ENCODE data around the gene CACNG8.

Gene CACNG8

DNA sequence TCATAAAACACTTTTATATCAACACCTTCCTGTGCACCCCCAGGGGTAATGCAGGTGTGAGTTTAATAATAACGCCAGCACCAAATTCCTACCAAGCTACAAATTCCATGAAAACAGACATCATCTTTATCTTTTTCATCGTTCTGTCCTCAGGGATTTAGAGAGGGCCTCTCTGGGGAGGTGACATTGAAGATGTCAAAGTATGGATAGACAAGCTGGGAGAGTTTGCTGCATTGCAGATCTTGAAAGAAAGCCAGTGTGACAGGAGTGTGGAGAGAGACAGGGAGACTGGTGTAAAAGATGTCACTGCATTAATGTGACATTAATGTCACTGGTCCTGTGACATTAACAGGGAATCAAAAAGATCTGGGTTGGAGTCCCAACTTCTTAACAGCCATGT is 38.8 kb downstream of the CACNG8 start:
- DNase-seq: no peak
- H3K27me3 ChIP-seq (ENCODE audit: control insufficient read depth in 1 of 2, insufficient read depth in 1 of 2, low read length in 2 of 2): peaks cover 0 to 54% of the 10 kb centered on the region in 2 experiments
- H2BK15ac ChIP-seq (ENCODE audit: low read depth, poor library complexity, severe bottlenecking): no peak overlapping the region
- H3K4me3 ChIP-seq (ENCODE audit: insufficient read depth in 1 of 2, low read depth in 1 of 2, low read length in 2 of 2): no peak overlapping the region
- no peaks in the 10 kb centered on the region for H3K4me1 ChIP-seq (ENCODE audit: control insufficient read depth, insufficient read depth, low read depth, low read length)
- H3K23ac ChIP-seq (ENCODE audit: low read length in 2 of 2): no peak overlapping the region
- no peak overlapping the region for H3K4me2 ChIP-seq (ENCODE audit: low read length, poor library complexity, severe bottlenecking)
- H3K36me3 ChIP-seq (ENCODE audit: control insufficient read depth in 1 of 2, insufficient read depth in 2 of 2, low read depth in 1 of 2, low read length in 2 of 2): no peaks in the 10 kb centered on the region
- H3K9me3 ChIP-seq (ENCODE audit: control insufficient read depth, low read length): no peaks in the 10 kb centered on the region
- no peak overlapping the region for H3K18ac ChIP-seq (ENCODE audit: low read depth in 1 of 2, low read length in 2 of 2)
- H3K27ac ChIP-seq (ENCODE audit: low read length, poor library complexity, severe bottlenecking): no peak overlapping the region
- no peak overlapping the region for H2AK5ac ChIP-seq (ENCODE audit: low read length, severe bottlenecking)
- H2BK12ac ChIP-seq (ENCODE audit: low read length in 2 of 2): no peak overlapping the region
- no peak overlapping the region for H2BK5ac ChIP-seq (ENCODE audit: low read depth, low read length, poor library complexity, severe bottlenecking)
- no peak overlapping the region for H4K8ac ChIP-seq (ENCODE audit: low read length)
- H2AFZ ChIP-seq (ENCODE audit: low read depth, low read length): no peak overlapping the region
- 90% methylated on average over 2 of the region's 2 CpGs for WGBS
- no peak overlapping the region for H4K91ac ChIP-seq (ENCODE audit: low read length)
- no peaks in the 10 kb centered on the region for H3K79me1 ChIP-seq (replicated peaks; ENCODE audit: low read length, poor library complexity, severe bottlenecking)
- no peak overlapping the region for H2BK120ac ChIP-seq (ENCODE audit: low read depth, low read length)
- H3K14ac ChIP-seq (ENCODE audit: low read length in 2 of 2): no peak overlapping the region
- no peak overlapping the region for H3K4ac ChIP-seq (ENCODE audit: low read depth in 1 of 2, low read length in 2 of 2)
- no peak overlapping the region for H3K9ac ChIP-seq (ENCODE audit: low read length)

DNA sequence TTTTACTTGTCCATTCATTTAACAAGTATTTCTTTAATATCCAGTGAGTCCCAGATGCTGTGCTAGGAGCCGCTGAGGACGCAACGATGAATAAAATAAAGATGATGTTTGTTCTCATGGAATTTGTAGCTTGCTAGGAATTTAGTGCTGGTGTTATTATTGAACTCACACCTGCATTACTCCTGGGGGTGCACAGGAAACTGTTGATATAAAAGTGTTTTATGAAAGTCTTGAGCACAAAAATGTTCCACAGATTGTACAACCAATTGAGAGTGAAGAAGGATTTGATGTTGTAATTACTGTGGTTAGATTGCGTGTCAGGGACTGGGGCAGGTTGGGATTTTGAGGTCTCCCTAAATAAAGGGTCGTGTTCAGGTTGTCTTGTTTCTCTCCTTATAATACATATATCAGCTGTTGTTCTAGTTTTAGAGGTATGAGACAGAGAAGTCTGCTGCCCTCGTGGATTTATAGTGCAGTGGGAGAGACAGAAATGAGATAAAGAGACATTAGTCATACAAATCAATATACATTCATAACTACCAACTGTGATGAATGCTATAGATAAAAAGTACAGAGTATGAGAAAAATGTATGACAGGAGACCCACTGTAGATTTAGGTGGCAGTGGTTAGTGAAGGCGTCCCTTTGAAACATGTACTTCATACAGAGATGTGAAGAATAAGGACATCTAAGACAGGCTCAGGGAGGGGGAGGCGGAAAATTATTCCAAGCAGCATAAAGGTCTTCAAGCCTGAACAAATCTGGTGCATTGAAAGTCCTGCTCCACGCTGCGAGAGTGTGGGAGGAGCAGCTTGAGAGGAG is 40.0 kb downstream of the CACNG8 start:
- Histone ChIP-seq H3K4ac (ENCODE audit: low read depth in 1 of 2, low read length in 2 of 2) (no peak overlapping the region), H4K91ac (ENCODE audit: low read length) (no peak overlapping the region), H2BK12ac (ENCODE audit: low read length in 2 of 2) (no peak overlapping the region), H3K4me3 (ENCODE audit: insufficient read depth in 1 of 2, low read depth in 1 of 2, low read length in 2 of 2) (no peak overlapping the region), H3K27me3 (ENCODE audit: control insufficient read depth in 1 of 2, insufficient read depth in 1 of 2, low read length in 2 of 2) (peaks cover 0 to 47% of the 10 kb centered on the region in 2 experiments), H2BK15ac (ENCODE audit: low read depth, poor library complexity, severe bottlenecking) (no peak overlapping the region), H4K8ac (ENCODE audit: low read length) (no peak overlapping the region), H3K79me1 (replicated peaks; ENCODE audit: low read length, poor library complexity, severe bottlenecking) (no peaks in the 10 kb centered on the region), H2BK120ac (ENCODE audit: low read depth, low read length) (no peak overlapping the region), H3K9me3 (ENCODE audit: control insufficient read depth, low read length) (no peaks in the 10 kb centered on the region), H3K14ac (ENCODE audit: low read length in 2 of 2) (no peak overlapping the region), H2AFZ (ENCODE audit: low read depth, low read length) (no peak overlapping the region), H3K18ac (ENCODE audit: low read depth in 1 of 2, low read length in 2 of 2) (no peak overlapping the region), H2AK5ac (ENCODE audit: low read length, severe bottlenecking) (no peak overlapping the region), H3K27ac (ENCODE audit: low read length, poor library complexity, severe bottlenecking) (no peak overlapping the region), H3K9ac (ENCODE audit: low read length) (no peak overlapping the region), H3K4me1 (ENCODE audit: control insufficient read depth, insufficient read depth, low read depth, low read length) (no peaks in the 10 kb centered on the region), H3K4me2 (ENCODE audit: low read length, poor library complexity, severe bottlenecking) (no peak overlapping the region), H3K36me3 (ENCODE audit: control insufficient read depth in 1 of 2, insufficient read depth in 2 of 2, low read depth in 1 of 2, low read length in 2 of 2) (no peaks in the 10 kb centered on the region), H2BK5ac (ENCODE audit: low read depth, low read length, poor library complexity, severe bottlenecking) (no peak overlapping the region), H3K23ac (ENCODE audit: low read length in 2 of 2) (no peak overlapping the region)
- DNase-seq: no peak
- 93% methylated on average over 5 of the region's 10 CpGs for WGBS

DNA sequence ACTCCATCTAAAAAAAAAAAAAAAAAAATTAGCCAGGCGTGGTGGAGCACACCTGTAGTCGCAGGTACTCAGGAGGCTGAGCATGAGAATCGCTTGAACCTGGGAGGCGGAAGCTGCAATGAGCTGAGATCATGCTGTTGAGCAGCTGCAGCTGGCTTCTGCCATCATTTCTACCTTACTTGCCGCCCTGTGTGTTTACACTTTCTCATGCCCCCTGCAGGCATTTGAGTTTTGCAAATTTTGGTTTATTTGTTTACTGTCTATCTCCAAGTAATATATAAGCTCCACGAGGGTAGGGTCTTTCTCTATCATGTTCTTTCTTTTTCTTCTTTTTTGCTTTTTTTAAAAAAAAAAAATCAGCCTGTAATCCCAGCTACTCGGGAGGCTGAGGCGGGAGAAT is 46.7 kb downstream of the CACNG8 start:
- Histone ChIP-seq H2AFZ (ENCODE audit: low read depth, low read length) (no peak overlapping the region), H2BK12ac (ENCODE audit: low read length in 2 of 2) (no peak overlapping the region), H4K91ac (ENCODE audit: low read length) (no peak overlapping the region), H3K4ac (ENCODE audit: low read depth in 1 of 2, low read length in 2 of 2) (no peak overlapping the region), H3K14ac (ENCODE audit: low read length in 2 of 2) (no peak overlapping the region), H3K4me3 (ENCODE audit: insufficient read depth in 1 of 2, low read depth in 1 of 2, low read length in 2 of 2) (no peak overlapping the region), H3K27me3 (ENCODE audit: control insufficient read depth in 1 of 2, insufficient read depth in 1 of 2, low read length in 2 of 2) (peaks cover 0 to 4% of the 10 kb centered on the region in 2 experiments), H3K9ac (ENCODE audit: low read length) (no peak overlapping the region), H3K18ac (ENCODE audit: low read depth in 1 of 2, low read length in 2 of 2) (no peak overlapping the region), H2BK15ac (ENCODE audit: low read depth, poor library complexity, severe bottlenecking) (no peak overlapping the region), H2BK120ac (ENCODE audit: low read depth, low read length) (no peak overlapping the region), H3K4me2 (ENCODE audit: low read length, poor library complexity, severe bottlenecking) (no peak overlapping the region), H2AK5ac (ENCODE audit: low read length, severe bottlenecking) (no peak overlapping the region), H3K9me3 (ENCODE audit: control insufficient read depth, low read length) (no peaks in the 10 kb centered on the region), H3K27ac (ENCODE audit: low read length, poor library complexity, severe bottlenecking) (no peak overlapping the region), H2BK5ac (ENCODE audit: low read depth, low read length, poor library complexity, severe bottlenecking) (no peak overlapping the region), H3K4me1 (ENCODE audit: control insufficient read depth, insufficient read depth, low read depth, low read length) (no peaks in the 10 kb centered on the region), H3K23ac (ENCODE audit: low read length in 2 of 2) (no peak overlapping the region), H3K36me3 (ENCODE audit: control insufficient read depth in 1 of 2, insufficient read depth in 2 of 2, low read depth in 1 of 2, low read length in 2 of 2) (no peaks in the 10 kb centered on the region), H4K8ac (ENCODE audit: low read length) (no peak overlapping the region), H3K79me1 (replicated peaks; ENCODE audit: low read length, poor library complexity, severe bottlenecking) (no peaks in the 10 kb centered on the region)
- no peak for DNase-seq
- WGBS: 85% methylated on average over 7 of the region's 8 CpGs

DNA sequence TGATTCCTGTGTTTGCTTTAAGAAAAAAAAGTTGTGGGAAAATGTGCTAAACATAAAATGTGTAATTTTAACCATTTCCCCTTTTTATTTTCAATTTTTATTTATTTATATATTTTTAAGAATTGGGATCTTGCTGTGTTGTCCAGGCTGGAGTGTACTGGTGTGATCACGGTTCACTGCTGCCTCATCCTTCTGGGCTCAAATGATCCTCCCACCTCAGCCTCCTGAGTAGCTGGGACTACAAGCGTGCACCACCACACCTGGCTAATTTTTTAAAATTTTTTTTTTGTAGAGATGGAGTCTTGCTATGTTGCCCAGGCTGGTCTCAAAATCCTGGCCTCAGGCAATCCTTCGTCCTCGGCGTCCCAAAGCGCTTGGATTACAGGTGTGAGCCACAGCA is 47.7 kb downstream of the CACNG8 start:
- H3K23ac ChIP-seq (ENCODE audit: low read length in 2 of 2): no peak overlapping the region
- no peak overlapping the region for H3K14ac ChIP-seq (ENCODE audit: low read length in 2 of 2)
- no peak overlapping the region for H2BK15ac ChIP-seq (ENCODE audit: low read depth, poor library complexity, severe bottlenecking)
- no peak overlapping the region for H3K4me2 ChIP-seq (ENCODE audit: low read length, poor library complexity, severe bottlenecking)
- H2AK5ac ChIP-seq (ENCODE audit: low read length, severe bottlenecking): no peak overlapping the region
- no peaks in the 10 kb centered on the region for H3K4me1 ChIP-seq (ENCODE audit: control insufficient read depth, insufficient read depth, low read depth, low read length)
- H3K36me3 ChIP-seq (ENCODE audit: control insufficient read depth in 1 of 2, insufficient read depth in 2 of 2, low read depth in 1 of 2, low read length in 2 of 2): no peaks in the 10 kb centered on the region
- no peak overlapping the region for H3K18ac ChIP-seq (ENCODE audit: low read depth in 1 of 2, low read length in 2 of 2)
- H2BK120ac ChIP-seq (ENCODE audit: low read depth, low read length): no peak overlapping the region
- H4K8ac ChIP-seq (ENCODE audit: low read length): no peak overlapping the region
- WGBS: 95% methylated on average over 6 of the region's 6 CpGs
- no peak overlapping the region for H3K9ac ChIP-seq (ENCODE audit: low read length)
- H2AFZ ChIP-seq (ENCODE audit: low read depth, low read length): no peak overlapping the region
- H3K79me1 ChIP-seq (replicated peaks; ENCODE audit: low read length, poor library complexity, severe bottlenecking): no peaks in the 10 kb centered on the region
- peaks cover 0 to 10% of the 10 kb centered on the region in 2 experiments for H3K27me3 ChIP-seq (ENCODE audit: control insufficient read depth in 1 of 2, insufficient read depth in 1 of 2, low read length in 2 of 2)
- H4K91ac ChIP-seq (ENCODE audit: low read length): no peak overlapping the region
- H3K27ac ChIP-seq (ENCODE audit: low read length, poor library complexity, severe bottlenecking): no peak overlapping the region
- no peak overlapping the region for H2BK12ac ChIP-seq (ENCODE audit: low read length in 2 of 2)
- no peak overlapping the region for H3K4me3 ChIP-seq (ENCODE audit: insufficient read depth in 1 of 2, low read depth in 1 of 2, low read length in 2 of 2)
- no peak for DNase-seq
- no peak overlapping the region for H2BK5ac ChIP-seq (ENCODE audit: low read depth, low read length, poor library complexity, severe bottlenecking)
- no peak overlapping the region for H3K4ac ChIP-seq (ENCODE audit: low read depth in 1 of 2, low read length in 2 of 2)
- no peaks in the 10 kb centered on the region for H3K9me3 ChIP-seq (ENCODE audit: control insufficient read depth, low read length)
